HG02840 (cell line): ENCODE data around the gene FRZB.
"Not testable (repeated sequence)": the region's sequence is repeated elsewhere in the genome, so short reads cannot be mapped to it uniquely, and the experiment has no call there.

ENCODE experiments used
- ATAC-seq: cut with Tn5 transposase; IDR thresholded peaks from one replicate; pipeline ENCODE4 v1.9.1; 2021; ENCODE audit warnings: mild to moderate bottlenecking, moderate library complexity, moderate number of reproducible peaks; ENCODE audit not compliant: unreplicated experiment, low FRiP score

FRZB gene

GRCh38 chr2:182866461-182867406 lies at the start of gene FRZB:
Gene FRZB, minus strand, starts transcription at chr2:182866637. Its CDS starts 85 bp downstream, at chr2:182866552.
- ATAC-seq: no peak

- no peak for ATAC-seq
These were observed 49.2 kb upstream of the FRZB start for GRCh38 chr2:182915369-182916326.

- no peak for ATAC-seq
These were observed 48.4 kb upstream of the FRZB start for GRCh38 chr2:182914852-182915251.

- ATAC-seq: no peak
These were observed 46.6 kb upstream of the FRZB start for GRCh38 chr2:182913064-182913463.

- no peak for ATAC-seq
These were observed 46.1 kb upstream of the FRZB start for GRCh38 chr2:182912518-182912915.

GRCh38 chr2:182911813-182912517 lies 45.5 kb upstream of the FRZB start:
- no peak for ATAC-seq

GRCh38 chr2:182910965-182911364 lies 44.5 kb upstream of the FRZB start:
- ATAC-seq: no peak

GRCh38 chr2:182907081-182907830 lies 40.8 kb upstream of the FRZB start:
- no peak for ATAC-seq

- peak; percentile 49 for ATAC-seq
These were observed 40.0 kb upstream of the FRZB start for GRCh38 chr2:182906454-182906853.

- ATAC-seq: no peak
These were observed 38.4 kb upstream of the FRZB start for GRCh38 chr2:182904844-182905243.

GRCh38 chr2:182903566-182903965 lies 37.1 kb upstream of the FRZB start:
- no peak for ATAC-seq

- no peak for ATAC-seq
These were observed 35.3 kb upstream of the FRZB start for GRCh38 chr2:182901748-182902147.

GRCh38 chr2:182898718-182899117 lies 32.3 kb upstream of the FRZB start:
- no peak for ATAC-seq

- ATAC-seq: no peak
These were observed 30.7 kb upstream of the FRZB start for GRCh38 chr2:182897137-182897536.

- ATAC-seq: no peak
These were observed 29.4 kb upstream of the FRZB start for GRCh38 chr2:182895798-182896197.

GRCh38 chr2:182895169-182895568 lies 28.7 kb upstream of the FRZB start:
- ATAC-seq: no peak

- ATAC-seq: no peak
These were observed 27.7 kb upstream of the FRZB start for GRCh38 chr2:182894174-182894573.

- no peak for ATAC-seq
These were observed 27.2 kb upstream of the FRZB start for GRCh38 chr2:182893666-182894065.

- not testable (repeated sequence) for ATAC-seq
These were observed 26.6 kb upstream of the FRZB start for GRCh38 chr2:182893035-182893434.

- no peak for ATAC-seq
These were observed 25.2 kb upstream of the FRZB start for GRCh38 chr2:182891611-182892010.
